Panc1 (cell line): ENCODE results near the gene MAPK11. TPM values are rescaled to one million over a fixed set of nuclear protein-coding genes. Genes with fewer than 3 reads are reported as not detected.

ENCODE experiments used
- ATAC-seq: fragments of 200-7000 bp; cut with Tn5 transposase; 2 replicates; pipeline ENCODE4 v1.9.1; 2020; ENCODE audit warnings: mild to moderate bottlenecking, moderate library complexity
- BruUV-seq: library from RNA; stranded (reverse); fragments of 400-500 nt; replicated peaks from 2 replicates; lab custom pipeline; 2021; lab: Mats Ljungman, UMichigan
- CTCF ChIA-PET: fragments of 300-600 bp; sonication (Branson Sonifier 250); formaldehyde crosslinking; loops from one replicate; lab custom pipeline; 2022; ENCODE audit warnings: antibody characterized with exemption; lab: Charles Lee
- POLR2A ChIA-PET: fragments of 300-600 bp; sonication (Branson Sonifier 250); formaldehyde crosslinking; loops from one replicate; lab custom pipeline; 2022; ENCODE audit warnings: antibody characterized with exemption; lab: Charles Lee
- DNase-seq: peaks from one replicate; pipeline ENCODE4 v3.0.0-alpha.2; 2010; ENCODE audit warnings: low read depth, low spot score
- H3K27ac ChIP-seq: 2 replicates; pipeline ENCODE4 v1.5.1; 2011; ENCODE audit warnings: mild to moderate bottlenecking, low read length, inconsistent platforms
- H3K27me3 ChIP-seq: fragments of 200-500 bp; sonication (Bioruptor generic); 2 replicates; pipeline ENCODE4 v1.6.0; 2014; ENCODE audit warnings: low read length, inconsistent platforms; ENCODE audit not compliant: control insufficient read depth, insufficient read depth
- H3K36me3 ChIP-seq: fragments of 200-500 bp; sonication (Bioruptor generic); 2 replicates; pipeline ENCODE4 v1.5.1; 2014; ENCODE audit warnings: inconsistent platforms, mild to moderate bottlenecking, low read length, moderate library complexity; ENCODE audit not compliant: control insufficient read depth, insufficient read depth
- H3K4me1 ChIP-seq: 2 replicates; pipeline ENCODE4 v1.5.1; 2011; ENCODE audit warnings: inconsistent platforms, mild to moderate bottlenecking, low read length, moderate library complexity; ENCODE audit not compliant: control insufficient read depth, insufficient read depth
- H3K4me3 ChIP-seq, 2 experiments: 2 replicates each; pipeline ENCODE4 v1.5.1; 2011 to 2012; ENCODE audit warnings: low read depth in 2 of 2, low read length in 2 of 2, mild to moderate bottlenecking in 2 of 2, inconsistent platforms in 1 of 2, moderate library complexity in 1 of 2
- H3K9me3 ChIP-seq: fragments of 200-500 bp; sonication (Bioruptor generic); 2 replicates; pipeline ENCODE4 v1.5.1; 2014; ENCODE audit warnings: low read depth, mild to moderate bottlenecking, inconsistent platforms, low read length, moderate library complexity; ENCODE audit not compliant: control insufficient read depth, insufficient read depth
- POLR2AphosphoS5 ChIP-seq: IDR thresholded peaks from 2 replicates; pipeline ENCODE4 v1.6.1; 2012; ENCODE audit warnings: mild to moderate bottlenecking, low read depth, low read length, moderate library complexity
- REST ChIP-seq, 2 experiments: IDR thresholded peaks; 2 replicates each; pipeline ENCODE4 v1.6.1; 2011 to 2012; ENCODE audit warnings: low read depth in 2 of 2, control low read depth in 1 of 2, low read length in 1 of 2, mild to moderate bottlenecking in 1 of 2, moderate library complexity in 1 of 2; ENCODE audit not compliant: insufficient read depth in 1 of 2
- SIN3A ChIP-seq: IDR thresholded peaks from 2 replicates; pipeline ENCODE4 v1.6.1; 2012; ENCODE audit warnings: low read depth, mild to moderate bottlenecking, low read length, moderate library complexity, borderline replicate concordance; ENCODE audit not compliant: insufficient read depth
- TCF7L2 ChIP-seq: IDR thresholded peaks from 2 replicates; pipeline ENCODE4 v1.6.1; 2011; ENCODE audit warnings: mild to moderate bottlenecking, low read depth, low read length, inconsistent platforms
- in situ Hi-C: cut with HindIII; loops from 2 replicates; pipeline ENCODE4 v1.10.0; 2016; ENCODE audit warnings: low sequenced_read_pairs, low pct_unique_long_range_greater_than_20kb
- intact Hi-C: fragments of 100-400 bp; cut with micrococcal nuclease; formaldehyde crosslinking; loops from one replicate; pipeline ENCODE4 v1.10.0; 2022; ENCODE audit not compliant: unreplicated experiment
- total RNA-seq: library from RNA; stranded (reverse); gene quantifications from one replicate; pipeline ENCODE4 v1.2.1, GENCODE V29; 2021; ENCODE audit not compliant: unreplicated experiment
- TF ChIP-seq, protein P1 (sequence below): fragments of 450-650 bp; IDR thresholded peaks from 2 replicates; pipeline ENCODE4 v1.5.1; 2017; ENCODE audit warnings: mild to moderate bottlenecking

MAPK11 gene
- total RNA-seq, 1 experiment from 2014 or later: 77.7 TPM

- intact Hi-C loops: no loop called here
- no peaks in the 10 kb centered on the region for H3K9me3 ChIP-seq
- ChIA-PET CTCF (no interaction called here), POLR2A (interaction anchor here (0.5 kb wide), 1 partner anchor 1766 kb away, joined by 3 read pairs; no protein-coding TSS in a partner anchor)
- peak within 1 kb of the TSS; percentile 86 for H3K27ac ChIP-seq
- in situ Hi-C loops: no loop called here
- peak within 1 kb of the TSS; percentile 60 to 70 for H3K4me3 ChIP-seq
- ATAC-seq (peak; percentile 62), DNase-seq (no peak)
- TF ChIP-seq TCF7L2 (no peak), REST (IDR thresholded peaks at IDR 0.05; ENCODE audit: insufficient read depth in 1 of 2, low read depth in 2 of 2, low read length in 1 of 2) (no peak), SIN3A (0 out of 2 replicates have a peak, but pooled peaks have one; percentile 48), POLR2AphosphoS5 (peak; percentile 63; the same call in 1 of the 2 replicates)
- TF ChIP-seq, protein P1, sequence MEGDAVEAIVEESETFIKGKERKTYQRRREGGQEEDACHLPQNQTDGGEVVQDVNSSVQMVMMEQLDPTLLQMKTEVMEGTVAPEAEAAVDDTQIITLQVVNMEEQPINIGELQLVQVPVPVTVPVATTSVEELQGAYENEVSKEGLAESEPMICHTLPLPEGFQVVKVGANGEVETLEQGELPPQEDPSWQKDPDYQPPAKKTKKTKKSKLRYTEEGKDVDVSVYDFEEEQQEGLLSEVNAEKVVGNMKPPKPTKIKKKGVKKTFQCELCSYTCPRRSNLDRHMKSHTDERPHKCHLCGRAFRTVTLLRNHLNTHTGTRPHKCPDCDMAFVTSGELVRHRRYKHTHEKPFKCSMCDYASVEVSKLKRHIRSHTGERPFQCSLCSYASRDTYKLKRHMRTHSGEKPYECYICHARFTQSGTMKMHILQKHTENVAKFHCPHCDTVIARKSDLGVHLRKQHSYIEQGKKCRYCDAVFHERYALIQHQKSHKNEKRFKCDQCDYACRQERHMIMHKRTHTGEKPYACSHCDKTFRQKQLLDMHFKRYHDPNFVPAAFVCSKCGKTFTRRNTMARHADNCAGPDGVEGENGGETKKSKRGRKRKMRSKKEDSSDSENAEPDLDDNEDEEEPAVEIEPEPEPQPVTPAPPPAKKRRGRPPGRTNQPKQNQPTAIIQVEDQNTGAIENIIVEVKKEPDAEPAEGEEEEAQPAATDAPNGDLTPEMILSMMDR: no peak
- BruUV-seq: no TSS peak
- H3K27me3 ChIP-seq: no peaks in the 10 kb centered on the region
- H3K36me3 ChIP-seq: no peaks in the 10 kb centered on the region; the same call in 1 of the 2 replicates
- peaks cover 33% of the 10 kb centered on the region for H3K4me1 ChIP-seq
Measured at GRCh38 chr22:50261615-50262459, 8.3 kb downstream of the MAPK11 start, which contains the start of gene MAPK12. Gene MAPK12 (minus strand): TSS chr22:50261683. CDS start chr22:50261509, 174 bp downstream.

DNA sequence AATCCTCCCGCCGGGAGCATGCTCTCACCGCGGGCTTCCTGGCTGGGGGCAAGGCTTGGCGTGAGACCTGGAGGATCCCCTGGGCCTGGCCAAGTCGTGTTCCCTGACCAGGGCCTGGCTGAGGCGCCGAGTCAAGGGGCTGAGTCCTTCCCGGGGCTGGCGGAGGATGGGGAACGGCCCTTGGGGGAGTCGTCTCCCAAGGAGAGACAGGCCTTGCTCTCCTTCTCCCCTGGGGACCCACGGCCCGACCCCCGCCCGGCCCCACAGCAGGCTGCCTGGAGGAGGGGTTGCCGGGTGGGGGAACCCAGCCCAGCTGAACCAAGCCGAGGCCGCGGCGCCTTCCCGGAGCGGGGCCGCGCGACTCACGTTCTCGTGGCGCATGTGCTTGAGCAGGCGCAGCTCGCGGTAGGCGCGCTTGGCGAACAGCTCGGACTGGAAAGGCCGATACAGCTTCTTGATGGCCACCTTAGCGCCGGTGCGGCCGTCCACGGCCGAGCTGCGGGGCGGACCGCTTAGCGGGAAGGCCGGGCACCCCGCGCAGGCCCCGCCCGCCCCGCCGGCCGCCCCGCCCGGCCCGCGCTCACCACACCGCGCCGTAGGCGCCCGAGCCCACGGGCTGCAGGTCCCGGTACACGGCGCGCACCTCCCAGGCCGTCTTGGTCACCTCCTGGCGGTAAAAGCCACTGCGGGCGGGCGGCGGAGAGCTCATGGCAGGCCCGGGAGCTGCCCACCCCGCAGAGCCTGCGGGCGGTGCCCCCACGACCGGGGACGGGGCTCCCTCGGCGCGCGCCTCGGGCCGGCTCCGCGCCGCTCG, 9.2 kb downstream of the MAPK11 start:
- no peaks in the 10 kb centered on the region for H3K9me3 ChIP-seq
- H3K4me1 ChIP-seq: peaks cover 33% of the 10 kb centered on the region
- ATAC-seq (peak; percentile 70), DNase-seq (no peak)
- peak overlapping the region; percentile 60 to 70 for H3K4me3 ChIP-seq
- H3K27ac ChIP-seq: peak overlapping the region; percentile 86
- BruUV-seq: no TSS peak
- TF ChIP-seq SIN3A: peak; percentile 22; the same call in 1 of the 2 replicates
- TF ChIP-seq, protein P1: no peak
- POLR2A ChIA-PET: no interaction called here
- no peaks in the 10 kb centered on the region; the same call in 1 of the 2 replicates for H3K36me3 ChIP-seq
- CTCF ChIA-PET: interaction anchor here (0.6 kb wide), 1 partner anchor 14 kb away, joined by 5 read pairs; no protein-coding TSS in a partner anchor
- intact Hi-C loops: no loop called here
- no peaks in the 10 kb centered on the region for H3K27me3 ChIP-seq
- in situ Hi-C loops: no loop called here
